Measurements from ENCODE around the gene TEAD1.

DNA sequence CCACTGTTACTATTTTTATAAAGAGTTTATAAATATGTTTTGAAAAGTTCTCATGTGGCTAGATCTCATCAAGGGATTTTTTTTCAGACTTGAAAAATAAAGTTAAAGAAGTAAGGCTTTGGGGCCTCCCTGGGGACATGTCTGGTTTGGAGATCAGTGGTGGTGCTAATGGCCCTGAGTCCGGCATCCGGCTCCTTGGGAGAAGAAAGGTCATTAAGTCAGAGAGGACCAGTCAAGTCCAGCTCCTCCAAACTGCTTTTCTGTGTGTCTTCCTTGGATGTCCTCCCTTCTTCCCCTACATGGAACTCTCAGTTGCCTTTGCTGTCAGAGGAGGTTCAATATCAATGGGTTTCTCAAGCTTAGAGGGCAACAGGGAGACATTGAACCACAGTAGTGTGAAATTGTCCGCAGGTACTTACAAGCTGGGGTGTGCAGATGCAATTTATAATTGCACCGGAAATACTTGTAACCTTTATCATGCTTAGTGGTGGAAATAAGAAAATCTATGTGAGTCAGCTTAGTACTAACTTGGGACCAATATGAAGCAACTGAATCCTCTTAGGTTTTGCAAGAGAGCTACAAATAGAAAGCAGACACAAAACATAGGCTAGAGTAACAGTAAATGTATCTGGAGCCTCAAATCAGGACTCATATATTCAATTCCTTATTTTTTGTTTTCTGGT lies 144.3 kb downstream of the TEAD1 start:
- TF ChIP-seq CTCF (IDR thresholded peaks at IDR 0.05; ENCODE audit: low read depth, low read length, missing input control) (no peak), MAX (IDR thresholded peaks at IDR 0.05) (no peak), RXRA (IDR thresholded peaks at IDR 0.05) (no peak), GABPA (IDR thresholded peaks at IDR 0.05 in 1 of 2, conservative IDR thresholded peaks at IDR 0.05 in 1 of 2) (no peak), JUND (IDR thresholded peaks at IDR 0.05) (no peak), YY1 (IDR thresholded peaks at IDR 0.05) (no peak), FOXA1 (IDR thresholded peaks at IDR 0.05) (no peak), ATF3 (IDR thresholded peaks at IDR 0.05) (no peak), RAD21 (IDR thresholded peaks at IDR 0.05) (no peak)
- TF ChIP-seq, protein P1, sequence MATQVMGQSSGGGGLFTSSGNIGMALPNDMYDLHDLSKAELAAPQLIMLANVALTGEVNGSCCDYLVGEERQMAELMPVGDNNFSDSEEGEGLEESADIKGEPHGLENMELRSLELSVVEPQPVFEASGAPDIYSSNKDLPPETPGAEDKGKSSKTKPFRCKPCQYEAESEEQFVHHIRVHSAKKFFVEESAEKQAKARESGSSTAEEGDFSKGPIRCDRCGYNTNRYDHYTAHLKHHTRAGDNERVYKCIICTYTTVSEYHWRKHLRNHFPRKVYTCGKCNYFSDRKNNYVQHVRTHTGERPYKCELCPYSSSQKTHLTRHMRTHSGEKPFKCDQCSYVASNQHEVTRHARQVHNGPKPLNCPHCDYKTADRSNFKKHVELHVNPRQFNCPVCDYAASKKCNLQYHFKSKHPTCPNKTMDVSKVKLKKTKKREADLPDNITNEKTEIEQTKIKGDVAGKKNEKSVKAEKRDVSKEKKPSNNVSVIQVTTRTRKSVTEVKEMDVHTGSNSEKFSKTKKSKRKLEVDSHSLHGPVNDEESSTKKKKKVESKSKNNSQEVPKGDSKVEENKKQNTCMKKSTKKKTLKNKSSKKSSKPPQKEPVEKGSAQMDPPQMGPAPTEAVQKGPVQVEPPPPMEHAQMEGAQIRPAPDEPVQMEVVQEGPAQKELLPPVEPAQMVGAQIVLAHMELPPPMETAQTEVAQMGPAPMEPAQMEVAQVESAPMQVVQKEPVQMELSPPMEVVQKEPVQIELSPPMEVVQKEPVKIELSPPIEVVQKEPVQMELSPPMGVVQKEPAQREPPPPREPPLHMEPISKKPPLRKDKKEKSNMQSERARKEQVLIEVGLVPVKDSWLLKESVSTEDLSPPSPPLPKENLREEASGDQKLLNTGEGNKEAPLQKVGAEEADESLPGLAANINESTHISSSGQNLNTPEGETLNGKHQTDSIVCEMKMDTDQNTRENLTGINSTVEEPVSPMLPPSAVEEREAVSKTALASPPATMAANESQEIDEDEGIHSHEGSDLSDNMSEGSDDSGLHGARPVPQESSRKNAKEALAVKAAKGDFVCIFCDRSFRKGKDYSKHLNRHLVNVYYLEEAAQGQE (IDR thresholded peaks at IDR 0.05): no peak

Data from liver (tissue), 3 donors.